GM18861 (cell line): ENCODE measurements around the gene CFAP97D2.
"Not testable (repeated sequence)": the region's sequence is repeated elsewhere in the genome, so short reads cannot be mapped to it uniquely, and the experiment has no call there.

Experiments
- ATAC-seq: cut with Tn5 transposase; IDR thresholded peaks from one replicate; pipeline ENCODE4 v1.9.1; 2021; ENCODE audit not compliant: unreplicated experiment

Gene CFAP97D2

DNA sequence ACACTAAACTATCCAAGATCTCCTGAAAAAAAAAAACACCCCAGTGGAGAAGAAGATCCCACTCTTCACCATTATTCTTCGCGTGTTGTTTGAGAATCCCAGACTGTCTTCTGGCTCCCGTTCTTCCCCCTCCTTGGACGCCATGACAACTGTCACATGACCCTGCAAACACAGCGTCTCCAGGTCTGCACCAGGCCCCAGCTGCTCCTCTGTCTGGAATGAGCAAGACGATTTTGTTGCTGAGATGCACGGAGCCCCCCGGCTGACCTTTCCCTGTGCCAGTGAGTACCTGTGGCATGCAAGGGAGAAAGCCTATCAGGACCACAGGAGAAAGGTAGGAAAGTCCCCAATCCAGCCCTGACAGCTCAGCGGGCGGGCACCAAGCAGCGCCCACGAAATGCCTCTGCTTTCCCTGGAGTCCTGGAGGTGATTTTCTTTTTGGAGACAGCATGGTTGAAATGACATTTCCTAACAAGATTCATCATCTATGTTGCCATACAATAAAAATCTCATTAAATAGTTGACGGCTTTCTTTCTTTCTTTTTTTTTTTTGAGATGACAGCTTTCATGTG lies at the start of gene CFAP97D2:
TSS of gene CFAP97D2 (plus strand) at position 171 of the 572 bp plus-strand sequence. CDS start at position 245, 74 bp downstream.
- no peak for ATAC-seq

DNA sequence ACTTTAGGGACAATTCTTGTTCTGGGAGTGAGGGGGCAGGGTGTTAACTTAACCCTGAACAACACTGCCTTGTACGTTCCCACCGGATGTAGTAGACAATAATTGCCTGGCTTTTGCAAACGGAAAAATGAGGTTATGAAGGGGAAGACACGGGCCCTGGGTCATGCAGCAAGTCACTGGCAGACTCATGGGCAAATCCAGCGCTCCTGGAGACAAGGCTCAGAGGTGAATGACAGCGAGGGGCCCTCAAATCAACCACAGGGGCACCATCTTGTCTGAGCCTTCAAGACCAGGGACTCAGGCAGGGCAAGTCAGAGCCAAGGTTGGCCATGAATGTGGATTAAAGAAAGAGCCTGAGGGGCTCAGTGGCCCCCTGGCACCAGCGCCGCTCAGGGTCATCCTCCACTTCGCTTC lies 49.4 kb upstream of the CFAP97D2 start:
- no peak for ATAC-seq

DNA sequence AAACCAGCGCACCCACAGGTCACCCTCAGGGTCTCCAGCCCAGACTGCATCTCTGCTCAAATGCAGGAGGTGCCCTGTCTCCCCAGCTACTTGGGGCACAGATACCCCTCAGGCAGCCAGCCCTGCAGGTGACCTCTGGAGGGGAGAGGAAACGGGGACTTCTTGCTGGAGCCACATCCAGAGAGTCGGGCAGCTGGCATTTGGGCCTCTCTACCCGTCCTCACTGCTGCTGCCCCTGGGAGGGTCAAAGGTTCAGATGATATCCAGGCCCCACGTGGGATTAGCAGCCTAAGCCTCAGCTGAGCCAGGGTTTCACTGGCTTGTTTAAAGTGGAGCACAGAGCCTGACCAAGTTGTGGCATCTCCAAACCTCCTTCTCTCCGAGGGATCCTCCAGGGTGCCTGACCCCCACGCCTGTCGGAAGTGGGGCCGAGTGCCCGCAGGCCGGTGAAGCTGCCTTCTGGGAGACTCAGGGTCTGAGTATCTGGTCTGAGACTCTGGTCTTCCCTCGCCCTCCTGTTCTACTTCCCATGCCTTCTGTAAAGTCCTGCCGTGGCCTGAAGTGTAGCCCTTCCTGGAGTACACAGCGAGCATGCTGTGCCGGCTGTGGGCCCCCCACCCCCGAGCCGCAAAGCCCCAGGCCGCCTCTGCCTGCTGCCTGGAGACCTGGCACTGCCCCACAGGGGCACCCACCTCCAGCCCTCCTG lies 48.8 kb upstream of the CFAP97D2 start:
- no peak for ATAC-seq

DNA sequence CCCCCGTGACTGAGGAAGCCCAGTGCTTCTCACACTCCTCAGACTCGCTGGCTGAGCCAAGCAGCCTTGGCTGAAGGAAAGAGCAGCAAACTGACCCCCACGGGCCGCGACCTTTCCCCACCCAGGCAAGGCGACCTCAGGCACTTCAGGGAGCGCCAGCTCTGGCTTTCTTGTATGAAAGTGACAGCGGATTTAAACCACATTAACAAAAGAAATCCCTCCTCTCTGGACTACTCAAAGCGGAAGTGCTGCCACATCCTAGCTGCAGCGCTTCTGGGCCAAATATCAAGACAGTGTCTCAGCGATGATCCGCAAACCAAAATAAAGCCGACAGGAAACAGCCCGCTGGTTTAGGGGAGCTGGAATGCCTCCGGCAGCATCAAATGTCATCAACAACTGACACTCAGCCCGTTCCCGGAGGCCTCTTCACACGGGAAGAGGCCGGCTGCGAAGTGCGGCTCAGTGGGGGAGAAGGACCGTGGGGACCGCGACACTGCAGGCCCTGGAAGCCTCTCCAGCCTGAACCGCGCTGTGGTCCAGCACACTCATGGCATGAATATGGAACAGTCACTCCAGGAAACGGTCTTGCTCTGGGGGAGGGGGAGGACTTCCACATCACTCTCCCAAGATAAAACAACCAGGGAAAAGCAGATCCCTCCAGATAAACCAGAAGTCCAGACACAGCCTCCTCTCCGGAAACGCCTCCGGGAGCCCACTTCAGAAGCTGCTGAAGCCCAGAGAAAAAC lies 48.0 kb upstream of the CFAP97D2 start:
- no peak for ATAC-seq

DNA sequence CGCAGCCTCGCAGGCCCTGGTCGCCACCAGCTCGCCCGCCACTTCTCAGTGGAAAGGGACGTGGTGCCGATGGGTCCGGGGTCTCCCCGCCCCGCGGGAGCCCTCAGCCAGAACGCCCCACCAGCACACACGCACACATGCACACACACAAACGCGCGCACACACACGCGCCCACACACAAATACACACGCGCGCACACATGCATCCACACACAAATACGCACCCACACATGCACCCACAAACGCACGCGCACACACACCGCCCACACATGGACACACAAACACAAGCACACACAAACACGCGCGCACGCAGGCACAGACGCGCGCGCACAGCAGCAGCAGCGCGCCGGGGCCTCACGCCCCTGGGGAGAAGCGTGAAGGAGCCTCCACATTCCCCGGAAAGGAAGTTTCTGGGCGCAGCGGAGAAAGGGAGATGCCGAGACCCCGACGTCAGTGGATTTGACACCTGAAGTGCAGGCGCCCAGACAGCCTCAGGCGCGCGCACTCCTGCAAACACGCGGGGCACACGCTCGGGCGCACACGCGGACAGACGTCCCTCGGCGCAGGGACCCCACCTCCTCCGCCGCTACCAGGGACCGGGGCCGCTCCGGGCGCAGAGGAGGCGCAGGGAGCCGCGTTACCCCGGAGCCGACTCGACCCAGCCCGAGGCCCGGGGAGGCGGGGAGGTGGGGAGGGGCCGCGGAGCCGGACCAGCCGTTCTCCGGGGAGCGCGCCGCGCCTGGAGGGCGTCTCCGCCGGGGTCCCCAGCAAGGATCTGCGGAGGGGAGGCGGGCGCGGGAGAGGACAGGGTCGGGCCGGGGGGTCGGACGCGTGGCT lies 47.3 kb upstream of the CFAP97D2 start:
- ATAC-seq = no peak

DNA sequence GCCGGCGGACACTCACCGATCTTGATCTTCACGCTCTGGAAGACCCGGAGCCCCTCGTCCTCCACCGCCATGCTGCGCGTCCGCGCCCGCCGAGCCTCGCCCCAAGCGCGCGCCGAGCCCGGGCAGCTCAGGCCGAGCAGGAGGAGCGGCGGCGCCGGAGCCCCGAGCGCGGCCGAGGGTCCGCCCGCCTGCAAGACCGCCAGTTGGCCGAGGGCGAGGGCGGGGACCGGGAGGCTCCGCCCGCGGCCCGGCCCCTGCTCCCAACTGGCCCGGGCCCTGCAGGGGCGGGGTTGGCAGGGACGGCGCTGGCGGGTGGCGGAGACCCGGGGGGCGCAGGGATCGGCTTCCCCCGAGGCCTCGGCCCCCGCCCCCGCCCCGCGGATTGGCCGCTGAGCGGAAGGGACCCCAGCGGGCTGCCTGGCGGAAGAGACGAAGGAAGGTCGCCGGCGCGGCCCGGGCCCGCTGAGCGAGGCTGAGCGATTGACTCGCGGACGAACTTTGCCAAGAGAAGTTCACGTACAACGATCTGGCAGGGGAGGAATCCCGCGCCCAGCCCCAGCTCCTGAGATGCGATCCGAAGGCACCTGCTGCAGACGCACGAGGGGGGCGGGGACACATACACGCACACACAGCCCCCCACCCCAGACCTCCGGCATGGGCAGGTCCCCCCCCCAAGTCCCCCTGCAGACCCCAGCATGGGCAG lies 46.5 kb upstream of the CFAP97D2 start, which contains the start of gene RASA3:
TSS of gene RASA3 (minus strand) at position 205 of the 703 bp plus-strand sequence. CDS start at position 71, 134 bp downstream.
- ATAC-seq = peak; percentile 49

DNA sequence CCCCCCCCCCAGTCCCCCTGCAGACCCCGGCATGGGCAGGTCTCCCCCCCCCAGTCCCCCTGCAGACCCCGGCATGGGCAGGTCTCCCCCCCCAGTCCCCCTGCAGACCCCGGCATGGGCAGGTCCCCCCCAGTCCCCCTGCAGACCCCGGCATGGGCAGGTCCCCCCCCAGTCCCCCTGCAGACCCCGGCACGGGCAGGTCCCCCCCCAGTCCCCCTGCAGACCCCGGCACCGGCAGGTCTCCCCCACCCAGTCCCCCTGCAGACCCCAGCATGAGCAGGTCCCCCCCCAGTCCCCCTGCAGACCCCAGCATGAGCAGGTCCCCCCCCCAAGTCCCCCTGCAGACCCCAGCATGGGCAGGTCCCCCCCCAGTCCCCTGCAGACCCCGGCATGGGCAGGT lies 45.9 kb upstream of the CFAP97D2 start:
- ATAC-seq = not testable (repeated sequence)

DNA sequence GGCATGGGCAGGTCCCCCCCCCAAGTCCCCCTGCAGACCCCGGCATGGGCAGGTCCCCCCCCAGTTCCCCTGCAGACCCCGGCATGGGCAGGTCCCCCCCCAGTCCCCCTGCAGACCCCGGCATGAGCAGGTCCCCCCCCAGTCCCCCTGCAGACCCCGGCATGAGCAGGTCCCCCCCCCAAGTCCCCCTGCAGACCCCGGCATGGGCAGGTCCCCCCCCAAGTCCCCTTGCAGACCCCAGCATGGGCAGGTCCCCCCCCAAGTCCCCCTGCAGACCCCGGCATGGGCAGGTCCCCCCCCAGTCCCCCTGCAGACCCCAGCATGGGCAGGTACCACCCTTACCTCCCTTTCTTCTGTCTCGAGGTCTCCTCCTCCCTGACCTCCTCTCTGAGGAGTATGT lies 45.5 kb upstream of the CFAP97D2 start:
- not testable (repeated sequence) for ATAC-seq

DNA sequence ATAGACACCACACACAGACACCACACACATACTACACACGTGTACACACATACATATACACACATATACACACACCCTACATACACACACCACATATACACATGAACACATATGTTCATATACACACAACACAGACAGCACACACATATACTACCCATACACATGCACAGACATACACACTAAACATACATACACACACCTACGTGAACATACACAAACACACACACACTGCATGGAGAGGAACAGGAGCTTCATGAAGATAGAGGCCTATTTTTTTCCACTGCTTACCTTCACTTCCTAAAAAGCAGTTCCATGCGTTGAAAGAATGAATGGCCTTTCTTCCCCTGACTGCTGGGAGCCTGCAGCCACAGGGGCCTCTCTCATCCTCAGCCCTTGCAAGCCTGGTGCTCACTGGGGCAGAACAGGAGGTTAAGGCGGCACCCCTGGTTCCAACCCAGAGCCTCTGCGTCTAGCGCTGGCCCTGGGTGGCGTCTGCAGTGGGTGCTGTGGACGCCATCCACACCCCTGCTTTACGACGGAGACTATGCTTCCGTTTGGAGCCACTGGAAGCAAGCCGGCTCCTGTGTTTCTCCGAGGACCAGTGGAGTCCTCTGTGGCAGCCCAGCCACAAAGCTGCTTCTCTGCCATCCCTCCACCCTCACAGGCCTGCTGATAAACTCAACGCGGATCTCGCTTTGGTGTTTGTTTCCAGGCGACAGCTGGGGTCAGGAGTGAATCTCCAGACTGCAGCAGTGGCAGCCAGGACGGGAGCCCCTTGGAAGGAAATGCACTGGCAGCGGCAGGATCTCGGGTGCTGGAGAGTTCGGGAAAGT lies 44.7 kb upstream of the CFAP97D2 start:
- ATAC-seq = no peak

DNA sequence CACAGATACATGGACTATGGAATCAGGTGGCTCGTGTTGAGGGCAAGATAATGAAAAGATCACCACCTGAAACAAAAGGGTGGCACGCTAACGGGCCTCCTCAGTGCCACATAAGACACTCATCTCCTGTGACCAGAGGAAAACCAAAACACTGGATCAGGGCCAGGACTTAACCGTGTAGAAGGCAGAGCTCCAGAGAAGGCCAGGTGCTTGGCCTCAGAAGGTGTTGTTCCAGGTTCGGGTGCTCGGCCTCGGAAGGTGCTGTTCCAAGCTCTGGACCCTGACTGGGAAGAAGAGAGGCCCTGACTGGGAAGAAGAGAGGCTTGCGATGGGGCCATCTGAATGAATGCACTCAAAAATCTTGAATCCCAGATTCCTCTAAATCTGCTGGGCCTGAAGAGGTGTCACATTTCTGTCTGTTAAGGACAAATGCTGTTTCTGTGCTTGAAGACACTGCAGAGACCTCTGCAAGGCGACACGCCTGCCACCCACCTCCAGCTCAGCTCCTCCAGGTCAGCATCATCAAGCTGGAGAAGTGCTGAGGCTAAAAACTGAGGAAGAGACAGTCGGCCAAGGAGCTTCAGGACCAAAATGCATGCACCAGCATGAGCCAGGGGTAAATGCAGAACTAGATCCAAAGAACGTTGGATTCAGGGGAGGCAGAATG lies 44.0 kb upstream of the CFAP97D2 start:
- no peak for ATAC-seq

DNA sequence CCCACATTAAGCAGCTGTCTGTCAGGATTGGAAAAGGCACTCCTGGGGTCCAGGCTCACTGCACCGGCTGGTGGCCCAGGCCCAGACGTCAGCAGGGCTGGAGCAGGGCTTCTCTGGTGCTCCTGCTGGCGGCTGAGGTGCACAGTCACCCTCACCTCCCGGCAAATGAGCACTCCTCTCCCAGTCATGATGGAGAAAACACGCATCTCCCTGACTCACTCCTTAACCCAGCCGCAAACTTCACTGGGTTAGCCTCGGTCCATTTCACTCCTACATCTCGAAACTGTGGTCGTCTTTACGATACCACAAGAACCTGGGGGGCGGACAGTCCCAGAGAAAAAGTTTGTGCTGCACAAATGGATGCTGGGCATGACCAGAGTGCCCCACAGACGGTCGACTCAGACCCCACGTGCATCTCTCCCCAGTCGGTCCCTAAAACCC lies 43.3 kb upstream of the CFAP97D2 start:
- no peak for ATAC-seq

DNA sequence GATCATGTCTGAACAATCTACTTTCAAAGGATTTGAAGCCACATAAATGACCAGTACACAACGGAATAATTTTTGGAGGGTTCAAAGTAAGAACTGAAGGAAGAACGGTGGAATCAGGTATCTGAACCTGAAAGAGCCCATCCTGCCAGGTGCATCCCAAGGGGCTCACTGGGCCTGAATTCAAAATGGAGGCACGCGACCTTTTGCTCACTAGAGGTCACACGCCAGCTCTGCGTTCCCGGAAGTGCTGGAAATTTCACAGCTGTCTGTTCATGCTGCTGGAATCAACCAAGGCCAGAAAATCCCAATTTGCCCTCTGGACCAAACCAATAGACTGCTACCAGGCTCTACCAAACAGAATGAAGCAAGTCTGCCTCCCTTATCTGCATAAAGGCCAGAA lies 42.5 kb upstream of the CFAP97D2 start:
- no peak for ATAC-seq

DNA sequence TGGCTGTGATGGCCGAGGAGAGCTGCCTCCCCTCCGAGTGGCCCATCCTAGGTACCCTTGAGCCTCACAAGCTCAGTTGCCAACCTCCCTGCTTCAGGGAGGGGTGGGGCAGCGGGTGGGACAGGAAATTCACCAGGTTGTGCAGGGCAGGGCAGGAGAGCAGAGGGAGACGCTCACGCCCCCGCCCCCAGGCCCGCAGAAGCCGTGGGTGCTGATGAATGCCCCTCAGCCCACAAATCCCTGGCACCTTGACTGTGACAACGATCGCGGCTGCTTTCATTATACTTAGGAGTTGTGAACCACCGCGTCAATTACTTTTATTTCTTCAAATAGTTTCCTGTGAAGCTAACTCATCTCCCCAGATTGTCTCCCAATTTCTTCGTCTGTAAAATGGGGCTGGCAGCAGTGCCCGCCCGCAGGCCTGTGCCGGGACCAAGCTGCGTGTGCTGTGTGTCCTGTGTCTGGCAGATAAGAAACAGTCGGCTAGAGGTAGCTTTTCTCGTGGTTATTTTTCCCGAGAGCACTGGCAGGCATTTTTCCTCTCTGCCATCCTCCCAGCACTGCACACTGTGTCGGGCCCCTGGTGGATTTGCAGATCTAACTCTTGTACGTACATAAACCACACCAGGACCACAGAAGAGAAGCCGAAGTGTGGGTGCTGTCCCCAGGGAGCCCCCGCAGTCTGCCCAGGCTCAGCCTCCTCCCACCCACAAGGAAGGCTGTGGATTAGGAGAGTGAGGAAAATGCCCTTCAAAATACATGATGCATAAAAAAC lies 38.7 kb upstream of the CFAP97D2 start:
- ATAC-seq = no peak

DNA sequence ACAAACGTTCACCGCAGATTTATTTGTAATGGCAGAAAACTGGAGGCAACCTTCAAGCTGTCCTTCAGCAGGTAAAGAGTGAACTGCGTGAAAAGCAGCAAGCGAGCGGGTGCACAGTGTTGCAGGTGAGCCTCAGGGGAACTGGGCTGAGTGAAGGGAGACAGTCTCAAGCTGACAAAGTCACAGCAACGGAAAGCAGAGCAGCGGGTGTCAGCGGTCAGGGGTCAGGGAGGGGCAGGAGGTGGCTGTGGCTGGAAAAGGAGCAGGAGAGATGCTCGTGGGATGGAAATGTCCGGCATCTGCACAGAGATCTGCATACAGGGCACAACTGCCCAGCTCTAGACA lies 38.2 kb upstream of the CFAP97D2 start:
- no peak for ATAC-seq

DNA sequence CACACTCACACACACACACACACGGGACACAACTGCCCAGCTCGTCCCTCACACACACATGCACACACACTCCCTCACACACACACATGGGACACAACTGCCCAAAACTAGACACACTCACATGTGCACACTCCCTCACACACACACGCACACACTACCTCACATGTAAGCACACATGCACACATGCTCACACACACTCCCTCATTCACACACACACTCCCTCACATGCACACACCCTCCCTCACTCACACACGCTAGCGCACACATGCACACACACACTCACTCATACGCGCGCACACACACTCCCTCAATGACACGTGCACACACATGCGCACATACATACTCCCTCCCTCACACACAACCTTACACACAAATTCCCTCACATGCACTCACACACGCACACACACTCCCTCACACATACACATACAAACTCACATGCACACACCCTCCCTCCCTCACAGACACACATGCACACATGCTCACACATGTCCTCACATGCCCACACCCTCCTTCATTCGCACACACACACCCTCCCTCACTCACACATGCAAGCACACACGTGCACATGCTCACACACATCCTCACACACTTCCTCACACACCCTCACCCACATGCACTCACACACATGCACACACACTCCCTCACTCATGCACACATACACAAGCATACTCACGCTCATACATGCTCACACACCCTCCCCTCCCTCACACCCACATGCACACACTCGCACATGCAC lies 37.6 kb upstream of the CFAP97D2 start:
- ATAC-seq = no peak

DNA sequence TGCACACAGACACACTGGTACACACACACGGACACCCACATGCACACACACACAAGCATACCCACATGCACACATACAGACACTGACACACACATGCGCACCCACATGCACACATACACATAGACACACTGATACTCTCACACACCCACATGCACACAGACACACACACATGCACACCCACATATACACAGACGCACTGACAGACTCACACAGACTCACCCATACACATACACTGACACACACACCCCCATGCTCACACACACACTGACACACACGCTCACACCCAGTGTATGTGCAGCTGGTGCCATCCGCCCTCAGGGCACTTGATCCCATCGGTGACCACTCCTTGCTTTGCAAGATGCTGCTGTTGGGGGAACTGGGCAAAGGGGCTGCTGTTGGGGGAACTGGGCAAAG lies 36.9 kb upstream of the CFAP97D2 start:
- ATAC-seq = no peak

DNA sequence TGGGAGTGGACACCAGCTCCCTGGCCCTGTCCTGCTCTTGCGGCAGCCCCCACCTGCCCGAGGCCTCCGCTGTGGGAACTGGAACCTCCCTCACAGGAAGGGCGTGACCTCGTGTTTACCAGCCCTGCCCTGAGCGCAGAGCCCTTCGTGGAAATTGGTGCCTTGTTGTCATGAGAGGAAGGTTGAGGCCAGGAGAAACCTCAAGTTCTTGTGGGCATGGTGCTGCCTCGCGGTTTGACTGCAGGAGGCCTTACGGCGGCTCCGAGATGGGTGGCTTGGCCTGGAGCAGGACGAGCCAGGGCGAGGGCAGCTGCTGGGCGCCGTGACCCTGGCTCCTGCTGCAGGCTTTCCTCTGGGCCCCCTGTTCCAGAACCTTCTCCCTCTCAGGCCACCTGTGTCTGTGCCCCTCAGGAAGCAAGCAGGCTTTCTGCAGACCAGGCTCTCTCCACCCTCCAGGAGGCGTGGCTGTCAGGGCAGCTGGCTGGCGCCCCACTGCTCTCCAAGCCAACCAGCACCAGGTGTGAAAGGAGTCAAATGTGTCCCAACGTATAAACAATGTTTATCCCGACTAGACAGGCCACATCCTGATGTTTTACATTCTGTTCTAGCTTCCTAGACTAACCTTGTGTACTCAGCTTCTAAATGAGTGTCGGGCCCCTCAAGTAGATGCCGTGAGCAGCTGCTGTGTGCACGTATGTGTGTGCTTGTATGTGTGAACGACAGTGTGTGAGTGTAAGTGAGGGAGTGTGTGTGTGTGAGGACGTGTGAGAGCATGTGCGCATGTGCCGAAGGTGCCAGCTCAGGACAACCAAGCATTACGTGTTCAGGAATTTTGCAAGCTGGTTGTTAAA lies 36.2 kb upstream of the CFAP97D2 start:
- ATAC-seq = no peak
